OCI-LY3 (cell line): ENCODE data around the gene PRDM16.

ENCODE experiments used
- H2AFZ ChIP-seq: fragments of 200-600, 300-600 bp; shearing (Covaris generic); 2 replicates; pipeline ENCODE4 v1.6.0; 2014; ENCODE audit warnings: antibody characterized with exemption, low read depth, low read length
- H3K27ac ChIP-seq: fragments of 200-600, 300-600 bp; sonication (generic); 2 replicates; pipeline ENCODE4 v1.5.1; 2014; ENCODE audit warnings: mild to moderate bottlenecking, low read length, moderate library complexity, mixed read lengths
- H3K27me3 ChIP-seq: fragments of 200-600, 300-600 bp; sonication (generic); 2 replicates; pipeline ENCODE4 v1.6.1; 2014; ENCODE audit warnings: low read depth, low read length, mixed read lengths
- H3K36me3 ChIP-seq: fragments of 200-600, 300-600 bp; sonication (generic); replicated peaks from 2 replicates; pipeline ENCODE3; 2014; ENCODE audit warnings: low read depth, low read length, mixed read lengths
- H3K4me1 ChIP-seq: fragments of 300-600, 200-600 bp; sonication (generic); 2 replicates; pipeline ENCODE4 v1.6.1; 2014; ENCODE audit warnings: low read length, mixed read lengths
- H3K4me2 ChIP-seq: fragments of 200-600, 300-600 bp; sonication (generic); 2 replicates; pipeline ENCODE4 v1.6.1; 2014; ENCODE audit warnings: low read length, mixed read lengths
- H3K4me3 ChIP-seq: fragments of 300-600, 200-600 bp; sonication (generic); 2 replicates; pipeline ENCODE4 v1.5.1; 2014; ENCODE audit warnings: antibody characterized with exemption, mild to moderate bottlenecking, low read length, moderate library complexity
- H3K79me2 ChIP-seq: fragments of 300-600, 200-600 bp; shearing (Covaris generic); 2 replicates; pipeline ENCODE4 v1.6.1; 2014; ENCODE audit warnings: mild to moderate bottlenecking, low read length, mixed read lengths
- H3K9ac ChIP-seq: fragments of 300-600, 200-600 bp; shearing (Covaris generic); 2 replicates; pipeline ENCODE4 v1.6.0; 2014; ENCODE audit warnings: mild to moderate bottlenecking, low read length, moderate library complexity
- H3K9me3 ChIP-seq: fragments of 200-600, 300-600 bp; shearing (Covaris generic); 2 replicates; pipeline ENCODE4 v1.6.1; 2014; ENCODE audit warnings: low read length, mixed read lengths; ENCODE audit not compliant: insufficient read depth
- H4K20me1 ChIP-seq: fragments of 200-600, 300-600 bp; sonication (generic); 2 replicates; pipeline ENCODE4 v1.6.1; 2016; ENCODE audit warnings: low read length, mixed read lengths; ENCODE audit not compliant: insufficient read depth
- EZH2phosphoT487 ChIP-seq: fragments of 200-600 bp; shearing (Covaris generic); IDR thresholded peaks from 2 replicates; pipeline ENCODE4 v1.6.1; 2018; ENCODE audit warnings: antibody characterized with exemption, mixed run types, low read depth
- TF ChIP-seq, protein P1 (sequence below): fragments of 200-600, 300-600 bp; sonication (generic); IDR thresholded peaks from 2 replicates; pipeline ENCODE4 v1.5.1; 2014; ENCODE audit warnings: antibody characterized with exemption, low read length, low read depth

Gene PRDM16

DNA sequence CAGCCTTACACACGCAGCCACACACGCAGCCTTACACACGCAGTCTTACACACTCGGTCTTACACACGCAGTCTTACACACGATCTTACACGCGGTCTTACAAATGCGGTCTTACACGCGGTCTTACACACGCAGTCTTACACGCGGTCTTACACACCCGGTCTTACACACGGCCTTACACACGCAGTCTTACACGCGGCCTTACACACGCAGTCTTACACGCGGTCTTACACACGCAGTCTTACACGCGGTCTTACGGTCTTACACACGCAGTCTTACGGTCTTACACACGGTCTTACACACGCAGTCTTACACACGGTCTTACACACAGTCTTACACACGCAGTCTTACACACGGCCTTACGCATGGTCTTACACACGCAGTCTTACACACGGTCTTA, 111.9 kb downstream of the PRDM16 start:
- no peak overlapping the region for H3K4me2 ChIP-seq
- no peak overlapping the region for H3K4me3 ChIP-seq
- H3K4me1 ChIP-seq, result no peaks in the 10 kb centered on the region
- H3K27ac ChIP-seq, result no peak overlapping the region
- H4K20me1 ChIP-seq, result no peaks in the 10 kb centered on the region
- H3K9ac ChIP-seq, result no peak overlapping the region
- H3K79me2 ChIP-seq, result no peaks in the 10 kb centered on the region
- no peaks in the 10 kb centered on the region for H3K36me3 ChIP-seq
- no peak overlapping the region for H2AFZ ChIP-seq
- no peaks in the 10 kb centered on the region for H3K27me3 ChIP-seq
- TF ChIP-seq EZH2phosphoT487, result no peak
- TF ChIP-seq, protein P1, sequence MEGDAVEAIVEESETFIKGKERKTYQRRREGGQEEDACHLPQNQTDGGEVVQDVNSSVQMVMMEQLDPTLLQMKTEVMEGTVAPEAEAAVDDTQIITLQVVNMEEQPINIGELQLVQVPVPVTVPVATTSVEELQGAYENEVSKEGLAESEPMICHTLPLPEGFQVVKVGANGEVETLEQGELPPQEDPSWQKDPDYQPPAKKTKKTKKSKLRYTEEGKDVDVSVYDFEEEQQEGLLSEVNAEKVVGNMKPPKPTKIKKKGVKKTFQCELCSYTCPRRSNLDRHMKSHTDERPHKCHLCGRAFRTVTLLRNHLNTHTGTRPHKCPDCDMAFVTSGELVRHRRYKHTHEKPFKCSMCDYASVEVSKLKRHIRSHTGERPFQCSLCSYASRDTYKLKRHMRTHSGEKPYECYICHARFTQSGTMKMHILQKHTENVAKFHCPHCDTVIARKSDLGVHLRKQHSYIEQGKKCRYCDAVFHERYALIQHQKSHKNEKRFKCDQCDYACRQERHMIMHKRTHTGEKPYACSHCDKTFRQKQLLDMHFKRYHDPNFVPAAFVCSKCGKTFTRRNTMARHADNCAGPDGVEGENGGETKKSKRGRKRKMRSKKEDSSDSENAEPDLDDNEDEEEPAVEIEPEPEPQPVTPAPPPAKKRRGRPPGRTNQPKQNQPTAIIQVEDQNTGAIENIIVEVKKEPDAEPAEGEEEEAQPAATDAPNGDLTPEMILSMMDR, result no peak
- H3K9me3 ChIP-seq, result peaks cover 11% of the 10 kb centered on the region; the same call in 1 of the 2 replicates

DNA sequence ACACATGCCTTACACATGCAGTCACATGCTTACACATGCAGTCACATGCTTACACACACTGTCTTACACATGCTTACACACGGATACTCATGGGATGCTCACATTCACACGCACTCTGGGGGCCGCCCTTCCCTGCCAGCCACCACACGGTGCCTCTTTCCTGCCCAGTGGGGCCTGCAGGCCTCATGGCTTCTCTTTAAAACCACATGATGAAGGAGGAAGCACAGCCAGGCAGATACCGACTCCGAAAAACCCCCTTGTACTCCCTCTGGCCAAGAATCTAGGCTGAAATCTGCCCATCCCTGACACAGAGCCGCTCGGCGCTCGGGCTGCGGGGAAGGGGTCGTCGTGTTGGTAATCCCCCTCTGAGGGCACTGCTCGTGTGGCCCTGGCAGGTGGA, 113.0 kb downstream of the PRDM16 start:
- Histone ChIP-seq H3K4me2 (no peak overlapping the region), H3K4me1 (no peaks in the 10 kb centered on the region), H3K4me3 (no peak overlapping the region), H3K27ac (no peak overlapping the region), H3K79me2 (no peaks in the 10 kb centered on the region), H4K20me1 (no peaks in the 10 kb centered on the region), H3K9ac (no peak overlapping the region), H2AFZ (no peak overlapping the region), H3K9me3 (peaks cover 11% of the 10 kb centered on the region; the same call in 1 of the 2 replicates), H3K36me3 (no peaks in the 10 kb centered on the region), H3K27me3 (no peaks in the 10 kb centered on the region)
- TF ChIP-seq, protein P1, result no peak
- TF ChIP-seq EZH2phosphoT487, result no peak

DNA sequence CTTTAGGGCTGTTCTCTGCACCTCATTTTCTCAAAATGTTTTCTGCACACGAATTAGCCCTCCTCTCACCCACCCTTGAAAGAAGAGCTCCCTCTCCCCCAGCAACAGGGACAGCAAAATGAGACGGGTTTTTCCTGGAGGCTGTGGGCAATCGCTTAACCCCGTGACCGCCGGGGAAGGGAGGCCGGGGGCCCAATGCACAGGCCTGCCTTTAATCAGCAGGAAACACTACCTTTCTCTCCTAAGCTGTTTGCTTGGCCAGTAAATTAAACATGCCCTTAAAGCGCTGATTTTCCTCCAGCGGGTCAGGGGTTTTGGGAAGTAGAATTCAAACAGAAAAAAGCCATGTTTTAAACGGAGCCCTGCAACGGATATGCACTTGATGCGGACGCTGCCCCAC, 114.4 kb downstream of the PRDM16 start:
- Histone ChIP-seq H3K79me2 (no peaks in the 10 kb centered on the region), H3K36me3 (no peaks in the 10 kb centered on the region), H3K27me3 (no peaks in the 10 kb centered on the region), H3K27ac (no peak overlapping the region), H3K4me2 (no peak overlapping the region), H4K20me1 (no peaks in the 10 kb centered on the region), H2AFZ (no peak overlapping the region), H3K4me1 (no peaks in the 10 kb centered on the region), H3K4me3 (no peak overlapping the region), H3K9ac (no peak overlapping the region), H3K9me3 (peaks cover 11% of the 10 kb centered on the region; the same call in 1 of the 2 replicates)
- no peak for TF ChIP-seq EZH2phosphoT487
- TF ChIP-seq, protein P1, result no peak

DNA sequence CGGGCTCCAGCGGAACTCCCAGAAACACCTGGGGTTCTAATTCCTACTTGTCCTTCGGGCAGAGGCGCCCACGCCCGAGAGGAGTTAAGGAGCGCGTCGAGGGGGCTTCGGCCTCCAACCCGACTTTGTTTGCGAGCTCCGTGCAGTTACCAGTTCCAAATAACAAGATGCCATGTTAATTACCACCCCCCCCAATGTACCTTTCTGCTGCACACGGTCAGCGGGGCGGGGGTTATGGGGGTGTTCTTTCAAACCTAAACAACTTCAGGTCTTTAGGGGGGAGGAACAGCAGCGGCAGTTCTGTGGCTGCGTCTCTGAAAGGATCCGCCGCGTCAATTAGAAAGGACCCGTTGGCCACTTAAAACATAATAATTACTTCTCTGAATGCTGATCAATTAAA, 114.8 kb downstream of the PRDM16 start:
- TF ChIP-seq EZH2phosphoT487, result no peak
- TF ChIP-seq, protein P1, result no peak
- Histone ChIP-seq H3K36me3 (no peaks in the 10 kb centered on the region), H3K27me3 (no peaks in the 10 kb centered on the region), H3K4me3 (no peak overlapping the region), H3K27ac (no peak overlapping the region), H2AFZ (no peak overlapping the region), H3K4me2 (no peak overlapping the region), H3K4me1 (no peaks in the 10 kb centered on the region), H3K9me3 (peaks cover 11% of the 10 kb centered on the region; the same call in 1 of the 2 replicates), H3K79me2 (no peaks in the 10 kb centered on the region), H4K20me1 (no peaks in the 10 kb centered on the region), H3K9ac (no peak overlapping the region)
